GM21515 (cell line): ENCODE data around the gene NLK.
"Not testable (repeated sequence)": the region's sequence is repeated elsewhere in the genome, so short reads cannot be mapped to it uniquely, and the experiment has no call there.

ENCODE experiments used
- ATAC-seq: cut with Tn5 transposase; IDR thresholded peaks from one replicate; pipeline ENCODE4 v1.9.1; 2021; ENCODE audit not compliant: unreplicated experiment

NLK gene

DNA sequence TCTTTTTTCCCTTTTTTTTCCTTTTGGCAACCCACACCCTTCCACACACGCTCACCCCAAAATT, at the start of gene NLK:
Gene NLK, plus strand, starts transcription at position 21 of the 64 bp plus-strand sequence. CDS start 197 bp downstream, outside the sequence.
- ATAC-seq: no peak

DNA sequence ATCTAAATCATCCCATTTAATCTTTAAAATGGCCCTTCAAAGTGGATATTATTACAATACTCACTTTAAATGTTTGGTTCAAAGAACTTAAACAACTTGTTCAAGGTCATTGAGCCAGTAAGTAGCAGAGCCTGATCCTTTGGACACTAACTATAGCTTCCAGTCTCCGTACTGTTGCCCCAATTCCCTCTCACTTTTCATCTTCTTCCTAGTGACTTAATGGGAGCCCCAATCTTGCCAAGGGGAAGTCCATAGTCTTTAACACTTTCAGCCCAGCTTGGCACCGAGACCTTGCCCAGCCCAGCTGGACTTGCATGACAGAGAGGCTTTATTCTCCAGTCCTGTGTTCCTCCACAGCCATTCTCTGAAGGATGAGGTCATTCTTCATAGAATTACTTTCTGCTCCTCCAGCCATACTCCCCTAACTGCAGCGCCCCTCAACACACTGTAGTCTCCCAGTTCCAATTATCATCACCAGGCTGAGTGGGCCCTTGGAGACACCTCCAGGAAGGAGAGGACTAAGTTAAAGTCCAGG, 49.2 kb upstream of the NLK start:
- no peak for ATAC-seq

DNA sequence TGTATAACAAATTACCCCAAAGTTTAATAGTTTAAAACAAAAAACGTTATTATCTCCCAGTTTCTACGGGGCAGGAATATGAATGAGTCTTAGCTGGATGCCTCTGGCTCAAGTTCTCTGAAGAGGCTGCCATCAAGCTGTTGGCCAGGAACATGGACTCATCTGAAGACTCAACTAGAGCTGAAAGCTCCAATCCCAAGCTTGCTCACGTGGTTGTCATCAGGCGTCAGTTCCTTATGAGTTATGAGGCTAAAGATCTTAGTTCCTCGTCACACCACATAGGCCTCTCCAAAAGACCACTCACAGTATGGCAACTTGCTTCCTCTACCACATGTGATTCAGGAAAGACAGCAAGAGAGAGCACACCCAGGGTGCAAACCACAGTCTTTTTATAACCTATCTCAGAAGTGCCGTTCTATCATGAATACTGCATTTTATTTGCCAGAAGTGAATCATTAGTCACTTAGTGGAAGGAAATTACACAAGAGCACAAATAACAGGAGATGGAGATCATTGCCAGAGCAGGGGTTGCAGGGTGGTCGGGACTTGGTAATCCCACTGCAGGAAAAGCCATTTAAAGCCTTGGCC, 48.7 kb upstream of the NLK start:
- ATAC-seq: no peak

DNA sequence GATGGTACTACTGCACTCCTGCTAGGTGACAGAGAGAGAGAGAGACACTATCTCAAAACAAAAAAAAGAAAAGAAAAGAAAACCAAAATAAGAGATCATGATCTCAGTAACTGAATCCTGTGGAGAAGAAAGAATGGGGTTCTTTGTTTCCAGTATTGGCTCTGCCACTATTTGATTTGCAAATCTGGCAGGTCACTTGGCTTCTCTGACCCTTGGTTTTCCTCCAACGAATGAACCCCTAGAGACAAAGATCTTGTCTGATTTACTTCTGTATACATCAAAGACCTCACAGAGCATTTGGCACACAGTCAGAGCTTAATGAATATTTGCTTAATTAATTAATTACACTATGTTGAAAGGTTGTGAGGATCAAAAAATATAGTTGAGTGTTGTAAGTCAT, 47.9 kb upstream of the NLK start:
- ATAC-seq: no peak

DNA sequence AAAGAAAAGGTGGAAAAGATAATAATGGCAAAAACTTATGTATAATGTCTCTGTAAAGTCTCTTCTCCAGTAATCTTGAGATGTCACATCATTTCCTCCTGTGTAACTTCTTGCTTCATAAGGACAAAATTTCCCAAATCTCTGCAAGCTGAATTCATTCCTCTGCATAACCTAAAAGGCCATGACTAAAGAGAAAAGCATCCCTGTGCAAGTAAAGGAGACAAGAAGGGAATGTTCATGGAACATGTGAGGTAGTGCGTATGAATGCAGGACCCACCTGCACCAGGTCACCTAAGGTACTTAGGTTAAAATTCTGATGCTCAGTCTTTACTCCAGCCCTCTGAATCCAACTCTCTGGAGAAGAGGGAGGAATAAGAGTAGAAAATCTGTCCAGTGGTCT, 46.9 kb upstream of the NLK start:
- ATAC-seq: no peak

DNA sequence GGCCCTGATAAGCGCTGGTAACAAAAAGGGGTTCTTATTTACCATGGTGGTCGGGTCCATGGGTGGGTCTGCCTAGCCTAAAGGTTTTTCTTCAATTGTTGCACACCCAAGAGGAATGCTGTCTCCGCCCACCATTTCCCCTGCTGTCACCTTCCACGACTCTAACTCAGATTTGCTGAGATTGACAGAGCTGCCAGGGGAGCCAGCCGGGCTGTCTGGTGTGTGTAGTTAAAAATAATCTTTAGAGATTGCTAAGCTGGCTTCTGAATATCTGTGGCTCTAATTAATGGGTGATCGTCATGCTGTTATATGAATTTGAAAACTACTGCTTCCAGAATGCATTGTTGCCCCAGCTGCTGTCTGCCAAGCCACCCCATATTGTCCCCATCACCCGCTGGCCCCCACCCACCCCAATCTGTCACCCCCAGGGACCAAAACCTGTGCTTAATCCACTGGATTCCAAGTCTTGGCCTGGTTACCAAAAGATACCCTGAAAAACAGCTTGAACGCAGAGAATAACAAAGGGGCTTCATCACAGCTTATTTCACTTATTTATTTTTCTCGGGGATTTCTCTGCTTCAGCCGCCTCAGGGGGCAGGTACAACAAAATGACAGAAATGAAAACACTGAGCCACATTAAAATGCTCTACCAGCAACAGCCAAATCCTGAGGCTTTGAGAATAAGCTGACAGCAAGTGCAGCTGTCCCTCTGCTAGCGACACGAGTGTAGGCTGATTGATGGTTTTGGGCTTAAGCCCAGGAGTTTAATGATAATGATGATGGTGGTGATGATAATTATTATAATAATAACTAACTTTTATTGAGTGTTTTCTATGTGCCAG, 46.1 kb upstream of the NLK start:
- no peak for ATAC-seq

DNA sequence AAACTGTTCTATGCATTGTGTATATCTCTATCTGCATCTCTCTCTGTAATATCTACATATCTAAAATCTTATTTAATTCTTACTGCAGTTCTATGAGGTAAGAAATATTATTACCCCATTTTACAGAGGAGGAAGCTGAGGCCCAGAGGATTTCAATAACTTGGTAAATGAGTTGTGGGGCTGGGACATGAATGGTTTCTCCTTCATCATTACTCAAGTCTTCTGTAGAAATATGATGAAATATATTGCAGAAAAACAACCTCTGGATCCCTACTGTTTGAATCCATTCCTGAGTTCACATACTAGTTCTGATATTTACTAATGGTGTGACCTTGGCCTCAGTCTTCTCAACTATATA, 45.5 kb upstream of the NLK start:
- no peak for ATAC-seq

DNA sequence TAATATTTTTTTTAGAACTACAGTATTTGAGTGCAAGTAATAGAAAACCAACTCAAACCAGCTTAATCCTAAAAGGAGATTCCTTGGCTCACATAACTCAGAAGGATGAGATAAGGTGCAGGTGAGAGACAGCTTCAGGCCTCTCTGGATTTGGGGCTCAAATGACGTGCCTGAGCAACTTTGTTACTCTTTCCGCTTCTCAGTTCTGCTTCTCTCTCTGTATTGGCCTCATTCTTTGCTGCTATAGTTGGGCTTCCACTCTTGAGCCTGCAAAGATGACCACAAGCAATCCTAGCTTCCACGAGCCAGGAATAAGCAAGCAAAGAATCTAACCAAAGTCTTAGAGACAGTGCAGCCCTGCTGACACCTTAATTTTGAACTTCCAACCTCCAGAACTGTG, 45.0 kb upstream of the NLK start:
- no peak for ATAC-seq

DNA sequence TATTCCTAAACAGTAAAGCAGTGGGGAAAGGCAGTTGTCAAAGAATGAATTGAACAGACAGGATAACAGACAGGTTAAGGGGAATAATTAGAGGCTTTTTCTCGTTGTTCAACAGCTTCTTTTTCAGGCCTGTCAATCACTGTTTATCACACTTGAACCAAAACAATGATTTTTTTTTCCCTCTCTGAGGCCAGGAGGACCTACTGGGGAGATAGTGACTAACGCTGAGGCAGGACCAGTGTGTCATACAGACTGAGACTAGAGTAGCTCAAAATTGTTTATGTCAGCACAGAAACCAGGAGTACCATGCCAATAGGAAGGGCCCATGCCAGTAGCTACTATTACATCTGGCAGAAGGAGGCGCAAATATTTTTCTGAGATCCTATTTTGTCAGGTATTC, 41.3 kb upstream of the NLK start:
- ATAC-seq: no peak

DNA sequence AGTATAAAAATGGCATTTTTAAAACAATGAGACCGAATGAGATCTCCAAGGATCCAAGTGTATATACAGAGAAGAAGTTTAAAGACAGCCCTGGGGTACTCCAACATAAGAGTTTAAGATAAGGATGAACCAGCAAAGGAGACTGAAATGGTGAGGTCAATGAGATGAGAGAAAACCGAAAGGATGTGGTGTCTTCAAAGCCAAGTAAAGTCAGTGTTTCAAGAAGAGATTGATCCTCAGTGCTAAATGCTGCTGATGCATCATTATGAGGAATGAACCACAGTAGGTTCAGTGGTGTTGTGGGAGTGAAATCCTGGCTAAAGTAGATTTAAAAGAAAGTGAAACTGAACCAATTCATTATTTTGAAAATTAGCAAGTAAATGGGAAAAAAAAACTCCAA, 38.1 kb upstream of the NLK start:
- no peak for ATAC-seq

DNA sequence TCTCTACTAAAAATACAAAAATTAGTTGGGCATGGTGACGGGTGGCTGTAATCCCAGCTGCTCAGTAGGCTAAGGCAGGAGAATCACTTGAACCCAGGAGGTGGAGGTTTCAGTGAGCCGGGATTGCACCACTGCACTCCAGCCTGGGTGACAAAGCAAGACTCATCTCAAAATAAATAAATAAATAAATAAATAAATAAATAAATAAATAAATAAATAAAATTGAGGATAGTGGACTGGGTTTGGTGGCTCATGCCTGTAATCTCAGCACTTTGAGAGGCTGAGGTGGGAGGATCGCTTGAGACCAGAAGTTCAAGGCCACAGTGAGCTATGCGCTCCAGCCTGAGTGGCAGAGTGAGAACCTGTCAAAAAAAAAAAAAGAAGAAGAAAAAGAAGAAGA, 34.6 kb upstream of the NLK start:
- not testable (repeated sequence) for ATAC-seq

DNA sequence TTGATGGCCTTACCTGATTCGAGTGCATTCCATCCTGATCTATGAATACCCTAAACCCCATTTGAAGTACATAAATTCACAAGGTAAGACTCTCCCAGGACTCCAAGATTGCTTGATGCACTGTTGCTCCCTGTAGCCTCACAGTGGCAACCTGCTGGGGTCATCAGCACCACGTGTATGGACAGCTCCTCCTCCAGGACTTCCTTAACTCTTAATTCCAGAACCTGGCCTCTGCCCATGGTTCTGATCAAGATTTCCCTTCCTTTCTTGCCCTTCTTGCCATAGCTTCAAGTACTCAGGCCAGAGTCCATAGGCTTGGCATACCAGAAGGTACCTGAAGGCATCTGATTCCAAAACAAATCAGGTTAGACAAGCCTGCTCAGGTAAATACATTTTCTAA, 34.0 kb upstream of the NLK start:
- ATAC-seq: no peak

DNA sequence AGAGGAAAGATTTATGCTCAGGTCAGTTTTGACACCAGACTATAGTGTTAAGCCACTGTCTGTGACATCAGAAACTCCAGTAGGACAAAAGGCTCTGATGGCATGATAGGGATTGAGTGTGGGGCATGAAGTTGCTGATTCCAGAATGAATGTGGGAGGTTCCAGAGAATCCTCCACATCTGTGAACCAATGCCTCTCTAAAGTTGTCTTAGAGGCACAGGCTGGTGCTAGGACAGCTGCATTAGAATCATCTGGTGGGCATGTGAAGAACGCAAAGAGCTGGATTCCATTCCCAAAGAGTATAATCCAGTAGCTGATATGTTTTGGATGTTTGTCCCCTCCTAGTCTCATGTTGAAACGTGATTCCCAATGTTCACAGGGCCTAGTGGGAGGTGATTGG, 32.1 kb upstream of the NLK start:
- ATAC-seq: no peak

DNA sequence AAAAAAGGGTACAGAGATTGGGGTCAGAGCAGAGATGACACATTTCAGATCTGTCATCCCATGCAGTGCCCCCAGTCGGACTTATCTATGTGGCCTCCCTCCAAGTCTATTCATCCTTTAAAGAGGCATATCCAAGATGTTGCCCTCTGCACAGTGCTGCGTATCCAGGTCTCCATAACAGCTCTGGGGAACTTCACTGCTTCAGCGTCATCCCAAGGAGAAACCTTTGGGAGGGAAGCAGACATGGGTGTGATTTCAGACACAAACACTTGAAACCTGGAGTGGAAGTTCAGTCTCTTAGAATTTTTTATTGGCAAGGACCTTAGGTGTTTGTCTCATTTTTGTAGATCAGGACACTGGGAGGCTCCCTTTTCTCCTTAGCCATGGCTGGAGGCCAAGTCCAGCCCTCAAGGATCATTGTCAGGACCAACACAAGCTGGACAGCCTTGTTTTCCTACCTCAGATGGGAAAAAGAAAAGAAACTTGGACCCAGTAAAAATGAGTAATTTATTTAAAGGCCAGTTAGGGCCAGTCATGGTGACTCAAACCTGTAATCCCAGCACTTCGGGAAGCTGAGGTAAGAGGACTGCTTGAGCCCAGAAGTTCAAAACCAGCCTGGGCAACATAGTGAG, 23.9 kb upstream of the NLK start:
- no peak for ATAC-seq

DNA sequence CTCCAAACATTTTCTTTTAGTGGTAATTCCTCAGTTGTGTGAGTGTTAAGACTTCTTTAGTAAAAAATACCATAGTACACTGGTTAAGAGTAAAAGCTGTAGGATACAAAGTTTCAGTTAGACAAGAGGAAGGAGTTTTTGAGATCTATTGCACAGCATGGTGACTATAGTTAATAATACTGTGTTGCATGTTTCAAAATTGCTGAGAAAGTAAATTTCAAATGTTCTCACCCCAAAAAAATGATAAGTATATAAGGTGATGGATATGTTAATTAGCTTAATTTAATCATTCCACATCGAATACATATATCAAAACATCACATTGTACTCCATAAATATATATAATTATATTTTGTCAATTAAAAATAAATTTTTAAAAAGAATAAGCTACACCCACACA, 22.0 kb upstream of the NLK start:
- no peak for ATAC-seq

DNA sequence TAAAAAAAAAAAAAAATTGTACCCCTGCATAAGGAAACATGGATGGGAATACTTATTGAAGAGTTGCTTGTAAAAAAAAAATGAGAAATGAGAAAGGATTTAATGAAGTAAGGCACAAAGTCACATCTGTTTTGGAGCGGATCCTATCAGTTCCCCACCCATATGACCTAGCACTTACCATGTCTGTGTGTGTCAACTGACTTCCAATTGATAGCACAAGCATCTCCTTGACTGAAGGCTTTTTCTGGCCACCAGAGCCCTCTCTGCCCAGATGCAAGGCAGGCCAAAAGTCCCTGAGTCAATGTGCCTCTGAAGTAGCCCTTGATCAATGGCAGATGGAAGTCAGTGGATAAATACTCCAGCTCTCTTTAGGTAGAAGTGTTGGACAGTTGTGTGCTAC, 13.4 kb upstream of the NLK start:
- no peak for ATAC-seq

DNA sequence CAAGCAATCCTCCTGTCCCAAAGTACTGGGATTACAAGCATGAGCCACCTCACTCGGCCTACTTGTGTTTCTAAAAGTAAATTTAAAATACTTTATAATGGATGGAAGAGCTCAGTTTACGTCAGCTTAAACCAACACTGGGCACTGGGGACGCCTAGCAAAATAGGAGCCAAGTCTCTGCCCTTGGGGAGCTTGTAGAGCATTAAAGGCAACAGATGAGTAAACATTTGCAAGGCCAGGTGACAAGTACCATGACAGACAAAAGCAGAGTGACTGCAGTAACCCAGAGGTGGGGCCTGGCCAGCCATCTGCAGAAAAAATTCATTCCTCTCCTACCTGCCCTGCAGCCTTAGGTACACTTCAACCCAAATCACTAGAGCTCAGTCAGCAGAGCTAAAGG, 12.1 kb upstream of the NLK start:
- no peak for ATAC-seq

DNA sequence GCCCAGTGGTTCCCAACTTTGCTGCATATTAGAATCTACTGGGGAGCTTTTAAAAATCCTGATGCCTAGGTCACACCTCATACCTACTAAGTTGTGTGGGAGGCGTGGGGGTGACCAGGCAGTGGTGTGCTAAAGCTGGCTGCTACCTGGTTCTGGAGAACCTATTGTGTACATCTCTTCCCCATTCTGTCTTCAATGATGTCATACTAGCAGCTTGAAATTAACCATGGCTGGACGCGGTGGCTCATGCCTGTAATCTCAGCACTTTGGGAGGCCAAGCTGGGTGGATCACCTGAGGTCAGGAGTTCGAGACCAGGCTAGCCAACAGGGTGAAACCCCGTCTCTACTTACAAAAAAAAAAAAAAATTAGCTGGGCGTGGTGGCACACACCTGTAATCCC, 11.3 kb upstream of the NLK start:
- ATAC-seq: no peak

DNA sequence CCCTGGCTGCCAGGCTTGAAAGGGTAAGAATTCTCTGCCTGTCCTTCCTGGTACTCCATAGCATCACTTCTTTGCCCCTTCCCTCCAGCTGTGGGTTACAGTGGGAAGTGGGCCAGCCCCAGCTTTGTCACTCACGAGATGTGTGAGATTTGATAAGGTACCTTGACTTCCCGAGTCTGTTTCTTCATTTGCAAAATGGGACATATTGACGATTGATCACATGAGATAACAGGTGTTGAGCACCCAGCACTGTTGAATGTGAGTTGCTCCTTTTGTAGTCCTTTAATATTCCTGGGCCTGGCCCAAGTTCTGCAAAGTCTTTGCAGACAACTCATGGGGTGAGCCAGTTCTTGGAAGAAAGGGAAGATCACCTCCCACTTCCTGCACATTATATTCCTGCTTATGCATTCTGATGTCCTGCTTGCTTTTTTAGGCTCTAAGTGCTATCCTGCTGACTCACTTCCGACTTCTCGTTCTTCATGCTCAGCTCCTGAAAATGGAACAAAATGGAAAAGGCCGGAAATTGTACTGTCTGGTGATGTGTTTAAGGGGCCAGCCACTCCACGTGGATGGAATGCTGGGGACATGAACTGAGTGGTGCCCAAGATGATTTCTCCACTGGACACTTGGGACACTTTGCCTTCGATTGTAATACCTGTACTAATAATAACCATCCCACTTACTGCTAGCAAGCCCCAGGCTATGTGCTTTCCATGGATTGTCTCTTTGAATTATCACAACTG, 8.3 kb upstream of the NLK start:
- no peak for ATAC-seq

DNA sequence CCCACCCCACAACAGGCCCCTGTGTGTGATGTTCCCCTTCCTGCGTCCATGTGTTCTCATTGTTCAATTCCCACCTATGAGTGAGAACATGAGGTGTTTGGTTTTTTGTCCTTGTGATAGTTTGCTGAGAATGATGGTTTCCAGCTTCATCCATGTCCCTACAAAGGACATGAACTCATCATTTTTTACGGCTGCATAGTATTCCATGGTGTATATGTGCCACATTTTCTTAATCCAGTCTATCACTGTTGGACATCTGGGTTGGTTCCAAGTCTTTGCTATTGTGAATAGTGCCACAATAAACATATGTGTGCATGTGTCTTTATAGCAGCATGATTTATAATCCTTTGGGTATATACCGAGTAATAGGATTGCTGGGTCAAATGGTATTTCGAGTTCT, 7.0 kb upstream of the NLK start:
- not testable (repeated sequence) for ATAC-seq

DNA sequence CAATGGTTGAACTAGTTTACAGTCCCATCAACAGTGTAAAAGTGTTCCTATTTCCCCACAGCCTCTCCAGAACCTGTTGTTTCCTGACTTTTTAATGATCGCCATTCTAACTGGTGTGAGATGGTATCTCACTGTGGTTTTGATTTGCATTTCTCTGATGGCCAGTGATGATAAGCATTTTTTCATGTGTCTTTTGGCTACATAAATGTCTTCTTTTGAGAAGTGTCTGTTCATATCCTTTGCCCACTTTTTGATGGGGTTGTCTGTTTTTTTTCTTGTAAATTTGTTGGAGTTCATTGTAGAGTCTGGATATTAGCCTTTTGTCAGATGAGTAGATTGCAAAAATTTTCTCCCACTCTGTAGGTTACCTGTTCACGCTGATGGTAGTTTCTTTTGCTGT, 6.6 kb upstream of the NLK start:
- ATAC-seq: not testable (repeated sequence)

DNA sequence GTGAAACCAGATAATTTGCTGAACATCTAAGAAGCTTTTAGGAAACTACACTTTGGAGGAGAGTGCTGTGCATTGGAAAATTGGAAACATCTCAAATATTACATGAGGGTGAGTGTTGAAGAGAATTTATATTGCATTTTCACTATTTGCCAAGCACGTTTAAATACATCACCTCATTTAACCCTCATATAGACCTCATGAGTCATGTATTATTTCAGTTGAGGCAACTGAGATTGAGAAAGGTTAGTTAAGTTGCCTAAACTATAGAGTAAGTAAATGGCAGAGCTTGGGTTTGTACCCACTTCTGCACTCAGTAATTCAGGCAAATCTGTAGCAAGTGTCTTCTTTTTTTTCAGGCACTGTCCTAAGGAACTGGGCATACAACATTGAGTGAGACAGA, 3.7 kb upstream of the NLK start:
- ATAC-seq: no peak
